HCT116 (cell line): ENCODE results near the gene ABTB2. TPM values are rescaled to one million over a fixed set of nuclear protein-coding genes. Genes with fewer than 3 reads are reported as not detected.

Experiments used
- ATAC-seq: fragments of 200-7000 bp; cut with Tn5 transposase; 2 replicates; pipeline ENCODE4 v1.9.1; 2020; ENCODE audit warnings: mild to moderate bottlenecking, moderate library complexity
- BruUV-seq: library from RNA; stranded (reverse); fragments of 400-500 nt; replicated peaks from 2 replicates; lab custom pipeline; 2021; lab: Mats Ljungman, UMichigan
- CTCF ChIA-PET: fragments of 300-600 bp; sonication (Branson Sonifier 250); formaldehyde crosslinking; loops from one replicate; lab custom pipeline; 2021; ENCODE audit warnings: antibody characterized with exemption; lab: Charles Lee
- POLR2A ChIA-PET: fragments of 300-600, 350-600 bp; sonication (Branson Sonifier 250); formaldehyde crosslinking; loops from one replicate; lab custom pipeline; 2021; ENCODE audit warnings: antibody characterized with exemption; lab: Charles Lee
- RAD21 ChIA-PET, 2 experiments: fragments of 300-600 bp; sonication (Branson Sonifier 250); formaldehyde crosslinking; loops; one replicate each; lab custom pipeline; 2023; ENCODE audit warnings: low total read pairs in 2 of 2; ENCODE audit not compliant: uncharacterized antibody in 2 of 2, unreplicated experiment in 2 of 2, low non-redundant PET in 1 of 2; lab: Charles Lee
- DNase-seq: peaks from one replicate; pipeline ENCODE4 v3.0.0-alpha.2; 2010; ENCODE audit warnings: low read depth, low spot score
- H2AFZ ChIP-seq: fragments of 200-600 bp; shearing (Covaris generic), sonication (generic); 2 replicates; pipeline ENCODE4 v1.6.1; 2017; ENCODE audit warnings: low read depth, mixed run types, mixed read lengths, antibody characterized with exemption, low read length; ENCODE audit not compliant: poor library complexity, severe bottlenecking
- H3K27ac ChIP-seq: 2 replicates; pipeline ENCODE4 v1.5.1; 2012; ENCODE audit warnings: low read depth, low read length
- H3K27me3 ChIP-seq: fragments of 200-600 bp; sonication (generic); 2 replicates; pipeline ENCODE4 v1.6.1; 2016; ENCODE audit warnings: mixed run types, low read length, mixed read lengths; ENCODE audit not compliant: insufficient read depth
- H3K36me3 ChIP-seq, 2 experiments: fragments of 200-500 bp in 1 of 2; fragments of 200-600 bp in 1 of 2; sonication (Bioruptor generic) in 1 of 2; sonication (generic) in 1 of 2; 2 replicates each; pipeline versions ENCODE4 v1.5.1 to v1.6.1; 2014 to 2016; ENCODE audit warnings: low read length in 2 of 2, inconsistent platforms in 1 of 2, mixed read lengths in 1 of 2, mixed run types in 1 of 2; ENCODE audit not compliant: insufficient read depth in 2 of 2, control insufficient read depth in 1 of 2
- H3K4me1 ChIP-seq, 2 experiments: fragments of 200-600 bp in 1 of 2; sonication (generic) in 1 of 2; 2 replicates each; pipeline versions ENCODE4 v1.5.1 to v1.6.1; 2012 to 2017; ENCODE audit warnings: low read length in 2 of 2, inconsistent platforms in 1 of 2, mild to moderate bottlenecking in 1 of 2, mixed read lengths in 1 of 2, mixed run types in 1 of 2, moderate library complexity in 1 of 2; ENCODE audit not compliant: insufficient read depth in 2 of 2, control insufficient read depth in 1 of 2
- H3K4me2 ChIP-seq: fragments of 200-600 bp; sonication (generic); 2 replicates; pipeline ENCODE4 v1.6.1; 2017; ENCODE audit warnings: mixed run types, low read length, mixed read lengths
- H3K4me3 ChIP-seq, 2 experiments: fragments of 200-600 bp in 1 of 2; sonication (generic) in 1 of 2; replicated peaks in 1 of 2; 2 replicates each; pipeline ENCODE4 v1.5.1; 2011 to 2016; ENCODE audit warnings: low read length in 2 of 2, control low read depth in 1 of 2, low read depth in 1 of 2, mild to moderate bottlenecking in 1 of 2, mixed read lengths in 1 of 2, mixed run types in 1 of 2
- H3K79me2 ChIP-seq: fragments of 200-600 bp; sonication (generic); 2 replicates; pipeline ENCODE4 v1.6.1; 2017; ENCODE audit warnings: mild to moderate bottlenecking, mixed run types, low read length, moderate library complexity, mixed read lengths; ENCODE audit not compliant: insufficient read depth
- H3K9ac ChIP-seq: fragments of 200-600 bp; sonication (generic); 2 replicates; pipeline ENCODE4 v1.6.1; 2016; ENCODE audit warnings: low read length, mixed read lengths
- H3K9me2 ChIP-seq: fragments of 200-600 bp; sonication (generic), shearing (Covaris generic); 2 replicates; pipeline ENCODE4 v1.6.1; 2017; ENCODE audit warnings: mixed run types, mild to moderate bottlenecking, moderate library complexity; ENCODE audit not compliant: insufficient read depth
- H3K9me3 ChIP-seq, 2 experiments: fragments of 200-500 bp in 1 of 2; fragments of 200-600 bp in 1 of 2; sonication (Bioruptor generic) in 1 of 2; sonication (generic) in 1 of 2; 2 replicates each; pipeline ENCODE4 v1.6.1; 2014 to 2017; ENCODE audit warnings: low read length in 2 of 2, mixed read lengths in 2 of 2, inconsistent platforms in 1 of 2, low read depth in 1 of 2, mild to moderate bottlenecking in 1 of 2, mixed run types in 1 of 2, moderate library complexity in 1 of 2; ENCODE audit not compliant: control insufficient read depth in 1 of 2, insufficient read depth in 1 of 2
- H4K20me1 ChIP-seq: fragments of 200-600 bp; sonication (generic), shearing (Covaris generic); 2 replicates; pipeline ENCODE4 v1.6.1; 2017; ENCODE audit warnings: mixed run types, mild to moderate bottlenecking, moderate library complexity; ENCODE audit not compliant: insufficient read depth
- EGR1 ChIP-seq: IDR thresholded peaks from 2 replicates; pipeline ENCODE4 v1.6.1; 2012; ENCODE audit warnings: low read depth
- ELF1 ChIP-seq: IDR thresholded peaks from 2 replicates; pipeline ENCODE4 v1.6.1; 2012; ENCODE audit warnings: low read depth, borderline replicate concordance
- EZH2phosphoT487 ChIP-seq: fragments of 200-600 bp; IDR thresholded peaks from 2 replicates; pipeline ENCODE4 v1.6.1; 2018; ENCODE audit warnings: antibody characterized with exemption, borderline replicate concordance
- POLR2AphosphoS5 ChIP-seq: IDR thresholded peaks from 2 replicates; pipeline ENCODE4 v1.6.1; 2011; ENCODE audit warnings: mild to moderate bottlenecking, low read depth, low read length, moderate library complexity
- RAD21 ChIP-seq: IDR thresholded peaks from 2 replicates; pipeline ENCODE4 v1.6.1; 2012; ENCODE audit warnings: low read depth, mild to moderate bottlenecking
- SP1 ChIP-seq: IDR thresholded peaks from 2 replicates; pipeline ENCODE4 v1.6.1; 2012; ENCODE audit warnings: low read depth
- SRF ChIP-seq: IDR thresholded peaks from 2 replicates; pipeline ENCODE4 v1.6.1; 2012; ENCODE audit warnings: low read depth
- TCF7L2 ChIP-seq: IDR thresholded peaks from 2 replicates; pipeline ENCODE4 v1.7.0; 2011; ENCODE audit warnings: borderline replicate concordance, inconsistent platforms; ENCODE audit not compliant: insufficient read depth, insufficient read length; ENCODE audit errors: extremely low read depth
- YY1 ChIP-seq: IDR thresholded peaks from 2 replicates; pipeline ENCODE4 v1.6.1; 2011; ENCODE audit warnings: low read length, low read depth, moderate library complexity, mild to moderate bottlenecking; ENCODE audit not compliant: insufficient replicate concordance; ENCODE audit errors: extremely low read depth
- ZBTB33 ChIP-seq: IDR thresholded peaks from 2 replicates; pipeline ENCODE4 v1.6.1; 2011; ENCODE audit warnings: mild to moderate bottlenecking, low read length, moderate library complexity; ENCODE audit not compliant: insufficient replicate concordance; ENCODE audit errors: extremely low read depth
- ZFX ChIP-seq: fragments of 450-650 bp; IDR thresholded peaks from 2 replicates; pipeline ENCODE4 v1.6.1; 2017
- ZNF274 ChIP-seq: fragments of 200-500 bp; sonication (Bioruptor generic); IDR thresholded peaks from 2 replicates; pipeline ENCODE4 v1.6.1; 2014; ENCODE audit warnings: mild to moderate bottlenecking, low read depth, low read length, inconsistent platforms
- intact Hi-C: fragments of 100-400 bp; cut with micrococcal nuclease; formaldehyde crosslinking; loops from 2 replicates; pipeline ENCODE4 v1.10.0; 2022
- total RNA-seq: library from RNA; stranded (reverse); gene quantifications from one replicate; pipeline ENCODE4 v1.2.1, GENCODE V29; 2021; ENCODE audit not compliant: unreplicated experiment
- TF ChIP-seq, protein P1 (sequence below), 3 experiments: fragments of 200-600 bp in 1 of 3; sonication (generic) in 1 of 3; IDR thresholded peaks in 2 of 3; conservative IDR thresholded peaks in 1 of 3; 2 replicates each; pipeline ENCODE4 v1.5.1; 2012 to 2017; ENCODE audit warnings: low read depth in 2 of 3, low read length in 2 of 3, antibody characterized with exemption in 1 of 3, borderline replicate concordance in 1 of 3, control low read depth in 1 of 3, mild to moderate bottlenecking in 1 of 3, mixed read lengths in 1 of 3, mixed run types in 1 of 3, moderate library complexity in 1 of 3; ENCODE audit not compliant: insufficient read depth in 1 of 3
- TF ChIP-seq, protein P2 (sequence below): IDR thresholded peaks from 2 replicates; pipeline ENCODE4 v1.6.1; 2012

Gene ABTB2
- total RNA-seq, 1 experiment from 2014 or later: 6.8 TPM

DNA sequence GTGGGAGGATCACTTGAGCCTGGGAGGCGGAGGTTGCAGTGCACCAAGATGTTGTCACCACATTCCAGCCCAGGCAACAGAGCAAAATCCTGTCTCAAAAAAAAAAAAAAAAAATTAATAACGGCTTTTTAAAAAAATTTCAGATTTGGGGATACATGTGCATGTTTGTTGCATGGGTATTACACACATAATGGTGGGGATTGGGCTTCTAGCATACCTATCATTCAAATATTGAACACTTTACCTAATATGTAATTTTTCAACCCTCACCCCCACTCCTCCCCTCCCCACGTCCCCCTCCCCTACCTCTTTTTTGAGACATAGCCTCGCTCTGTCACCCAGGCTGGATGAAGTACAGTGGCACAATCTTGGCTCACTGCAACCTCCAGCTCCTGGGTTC lies 40.1 kb downstream of the ABTB2 start:
- no peak overlapping the region for H2AFZ ChIP-seq
- ATAC-seq: no peak
- ChIA-PET POLR2A (interaction anchor here (1.4 kb wide), 1 partner anchor 11 kb away, joined by 3 read pairs; no protein-coding TSS in a partner anchor), RAD21 (no interaction called here), CTCF (no interaction called here)
- H3K9me2 ChIP-seq: no peaks in the 10 kb centered on the region
- peak overlapping the region; percentile 39 for H3K4me2 ChIP-seq
- intact Hi-C loops: no loop called here
- H3K36me3 ChIP-seq: no peaks in the 10 kb centered on the region
- no peak overlapping the region for H3K4me3 ChIP-seq
- no peaks in the 10 kb centered on the region for H3K27me3 ChIP-seq
- TF ChIP-seq, protein P1, sequence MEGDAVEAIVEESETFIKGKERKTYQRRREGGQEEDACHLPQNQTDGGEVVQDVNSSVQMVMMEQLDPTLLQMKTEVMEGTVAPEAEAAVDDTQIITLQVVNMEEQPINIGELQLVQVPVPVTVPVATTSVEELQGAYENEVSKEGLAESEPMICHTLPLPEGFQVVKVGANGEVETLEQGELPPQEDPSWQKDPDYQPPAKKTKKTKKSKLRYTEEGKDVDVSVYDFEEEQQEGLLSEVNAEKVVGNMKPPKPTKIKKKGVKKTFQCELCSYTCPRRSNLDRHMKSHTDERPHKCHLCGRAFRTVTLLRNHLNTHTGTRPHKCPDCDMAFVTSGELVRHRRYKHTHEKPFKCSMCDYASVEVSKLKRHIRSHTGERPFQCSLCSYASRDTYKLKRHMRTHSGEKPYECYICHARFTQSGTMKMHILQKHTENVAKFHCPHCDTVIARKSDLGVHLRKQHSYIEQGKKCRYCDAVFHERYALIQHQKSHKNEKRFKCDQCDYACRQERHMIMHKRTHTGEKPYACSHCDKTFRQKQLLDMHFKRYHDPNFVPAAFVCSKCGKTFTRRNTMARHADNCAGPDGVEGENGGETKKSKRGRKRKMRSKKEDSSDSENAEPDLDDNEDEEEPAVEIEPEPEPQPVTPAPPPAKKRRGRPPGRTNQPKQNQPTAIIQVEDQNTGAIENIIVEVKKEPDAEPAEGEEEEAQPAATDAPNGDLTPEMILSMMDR (IDR thresholded peaks at IDR 0.05 in 2 of 3, conservative IDR thresholded peaks at IDR 0.05 in 1 of 3; ENCODE audit: borderline replicate concordance in 1 of 3, insufficient read depth in 1 of 3, low read depth in 2 of 3, low read length in 2 of 3): no peak
- TF ChIP-seq EGR1 (no peak), ZFX (no peak), ZNF274 (no peak)
- H3K9me3 ChIP-seq: no peaks in the 10 kb centered on the region
- no peak for DNase-seq
- H3K79me2 ChIP-seq: no peaks in the 10 kb centered on the region
- no TSS peak for BruUV-seq
- no peak overlapping the region for H3K27ac ChIP-seq
- no peaks in the 10 kb centered on the region for H4K20me1 ChIP-seq
- no peak overlapping the region for H3K9ac ChIP-seq
- H3K4me1 ChIP-seq: peaks cover 11 to 24% of the 10 kb centered on the region in 2 experiments

GRCh38 chr11:34317036-34317360 lies 40.8 kb downstream of the ABTB2 start:
- peaks cover 11 to 24% of the 10 kb centered on the region in 2 experiments for H3K4me1 ChIP-seq
- H3K9me2 ChIP-seq: no peaks in the 10 kb centered on the region
- RAD21 ChIA-PET: no interaction called here
- no peaks in the 10 kb centered on the region for H3K27me3 ChIP-seq
- H2AFZ ChIP-seq: no peak overlapping the region
- no peak overlapping the region for H3K27ac ChIP-seq
- intact Hi-C loops: no loop called here
- no peak for DNase-seq
- CTCF ChIA-PET: no interaction called here
- H4K20me1 ChIP-seq: no peaks in the 10 kb centered on the region
- H3K79me2 ChIP-seq: no peaks in the 10 kb centered on the region
- no peak overlapping the region for H3K9ac ChIP-seq
- no peaks in the 10 kb centered on the region for H3K9me3 ChIP-seq
- no peak overlapping the region for H3K4me3 ChIP-seq
- no peaks in the 10 kb centered on the region for H3K36me3 ChIP-seq
- H3K4me2 ChIP-seq: no peak overlapping the region
- no peak for TF ChIP-seq ELF1
- no peak for TF ChIP-seq TCF7L2
- TF ChIP-seq, protein P2, sequence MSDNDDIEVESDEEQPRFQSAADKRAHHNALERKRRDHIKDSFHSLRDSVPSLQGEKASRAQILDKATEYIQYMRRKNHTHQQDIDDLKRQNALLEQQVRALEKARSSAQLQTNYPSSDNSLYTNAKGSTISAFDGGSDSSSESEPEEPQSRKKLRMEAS: no peak
- TF ChIP-seq SP1: no peak
- TF ChIP-seq EZH2phosphoT487: no peak
- TF ChIP-seq POLR2AphosphoS5: no peak
- TF ChIP-seq ZBTB33: no peak
- TF ChIP-seq SRF: no peak
- TF ChIP-seq RAD21: no peak
- TF ChIP-seq YY1: no peak
- TF ChIP-seq ZFX: no peak
- POLR2A ChIA-PET: no interaction called here
- no TSS peak for BruUV-seq
- ATAC-seq: no peak
